Endothelial cell of umbilical vein (primary cell): ENCODE data around the gene ACADS. TPM values are rescaled to one million over a fixed set of nuclear protein-coding genes. Genes with fewer than 3 reads are reported as not detected.

Experiments
- BruUV-seq: library from RNA; stranded (reverse); fragments of 400-500 nt; replicated peaks from 2 replicates; lab custom pipeline; 2021; lab: Mats Ljungman, UMichigan
- CTCF ChIA-PET: fragments of 300-600, 350-600 bp; sonication (Branson Sonifier 250); formaldehyde crosslinking; loops from one replicate; lab custom pipeline; 2021; ENCODE audit warnings: antibody characterized with exemption, inconsistent platforms; lab: Charles Lee
- POLR2A ChIA-PET: fragments of 300-600, 350-600 bp; sonication (Branson Sonifier 250); formaldehyde crosslinking; loops from one replicate; lab custom pipeline; 2021; ENCODE audit warnings: antibody characterized with exemption, inconsistent platforms; lab: Charles Lee
- DNase-seq: peaks from one replicate; pipeline ENCODE4 v3.0.0-alpha.2; 2011; ENCODE audit warnings: low read depth, low spot score
- FAIRE-seq: peaks from 2 replicates; lab custom pipeline; 2011; peaks lifted over from hg19 to GRCh38; lab: Jason Lieb, UNC
- H2AFZ ChIP-seq: 2 replicates; pipeline ENCODE4 v1.6.0; 2012; ENCODE audit warnings: low read depth, low read length, control low read depth, inconsistent platforms
- H3K27ac ChIP-seq: 2 replicates; pipeline ENCODE4 v1.5.1; 2011; ENCODE audit warnings: low read depth, mild to moderate bottlenecking, control low read depth, low read length, moderate library complexity; ENCODE audit not compliant: insufficient read depth
- H3K27me3 ChIP-seq, 2 experiments: 2 replicates each; pipeline versions ENCODE4 v1.6.0 to v1.6.1; 2011; ENCODE audit warnings: low read length in 2 of 2, mixed read lengths in 1 of 2; ENCODE audit not compliant: control insufficient read depth in 2 of 2, insufficient read depth in 2 of 2
- H3K36me3 ChIP-seq, 2 experiments: 2 replicates in 1 of 2; 3 replicates in 1 of 2; pipeline ENCODE4 v1.5.1; 2011; ENCODE audit warnings: low read length in 2 of 2, mild to moderate bottlenecking in 1 of 2, moderate library complexity in 1 of 2; ENCODE audit not compliant: control insufficient read depth in 2 of 2, insufficient read depth in 2 of 2; ENCODE audit errors: extremely low read depth in 1 of 2
- H3K4me1 ChIP-seq: 3 replicates; pipeline ENCODE4 v1.5.1; 2011; ENCODE audit warnings: mild to moderate bottlenecking, low read length; ENCODE audit not compliant: control insufficient read depth, insufficient read depth; ENCODE audit errors: extremely low read depth
- H3K4me2 ChIP-seq: 2 replicates; pipeline ENCODE4 v1.6.1; 2011; ENCODE audit warnings: low read length, control low read depth, mixed read lengths; ENCODE audit not compliant: insufficient read depth
- H3K4me3 ChIP-seq, 3 experiments: fragments of 200-600 bp in 1 of 3; sonication (generic), shearing (Covaris generic) in 1 of 3; replicated peaks in 1 of 3; 2 replicates each; pipeline ENCODE4 v1.5.1; 2011 to 2016; ENCODE audit warnings: control low read depth in 3 of 3, low read length in 3 of 3, mild to moderate bottlenecking in 2 of 3, inconsistent platforms in 1 of 3, low read depth in 1 of 3, moderate library complexity in 1 of 3; ENCODE audit not compliant: insufficient read depth in 1 of 3
- H3K79me2 ChIP-seq: 2 replicates; pipeline ENCODE4 v1.6.0; 2012; ENCODE audit warnings: low read length, inconsistent platforms; ENCODE audit not compliant: control insufficient read depth, insufficient read depth
- H3K9ac ChIP-seq: replicated peaks from 2 replicates; pipeline ENCODE3; 2011; ENCODE audit warnings: low read length, control low read depth; ENCODE audit not compliant: insufficient read depth; ENCODE audit errors: extremely low read depth
- H3K9me1 ChIP-seq: replicated peaks from 3 replicates; pipeline ENCODE4 v1.6.0; 2011; ENCODE audit warnings: mild to moderate bottlenecking, low read length; ENCODE audit not compliant: control insufficient read depth, insufficient read depth; ENCODE audit errors: extremely low read depth
- H3K9me3 ChIP-seq: replicated peaks from 2 replicates; pipeline ENCODE4 v1.5.1; 2012; ENCODE audit warnings: low read length, inconsistent platforms; ENCODE audit not compliant: control insufficient read depth, insufficient read depth
- H4K20me1 ChIP-seq: replicated peaks from 2 replicates; pipeline ENCODE3; 2011; ENCODE audit warnings: mild to moderate bottlenecking, low read length; ENCODE audit not compliant: control insufficient read depth, insufficient read depth; ENCODE audit errors: extremely low read depth
- CTCF ChIP-seq, 2 donors: IDR thresholded peaks; 1 replicate in 1 of 2; 2 replicates in 1 of 2; pipeline ENCODE4 v1.5.1; 2011; ENCODE audit warnings: low read length in 2 of 2, mild to moderate bottlenecking in 2 of 2, moderate library complexity in 2 of 2, control low read depth in 1 of 2, inconsistent platforms in 1 of 2, low read depth in 1 of 2; ENCODE audit not compliant: insufficient read depth in 1 of 2; ENCODE audit errors: extremely low read depth in 1 of 2
- EZH2 ChIP-seq: IDR thresholded peaks from 2 replicates; pipeline ENCODE4 v1.6.1; 2012; ENCODE audit warnings: borderline replicate concordance, low read depth, mild to moderate bottlenecking, moderate library complexity, low read length, inconsistent platforms; ENCODE audit not compliant: severe bottlenecking
- FOS ChIP-seq: IDR thresholded peaks from 2 replicates; pipeline ENCODE4 v1.6.1; 2011; ENCODE audit warnings: mild to moderate bottlenecking, low read length, moderate library complexity, borderline replicate concordance; ENCODE audit not compliant: insufficient read depth
- GATA2 ChIP-seq: IDR thresholded peaks from 2 replicates; pipeline ENCODE4 v1.7.0; 2011; ENCODE audit warnings: low read depth, mild to moderate bottlenecking, moderate library complexity, mixed read lengths, low read length; ENCODE audit not compliant: insufficient read length, insufficient read depth
- JUN ChIP-seq: IDR thresholded peaks from 2 replicates; pipeline ENCODE4 v1.6.1; 2011; ENCODE audit warnings: borderline replicate concordance, low read depth; ENCODE audit not compliant: insufficient read length, insufficient read depth
- MAX ChIP-seq: IDR thresholded peaks from 2 replicates; pipeline ENCODE4 v1.6.1; 2011; ENCODE audit not compliant: insufficient read depth, insufficient read length
- MYC ChIP-seq: IDR thresholded peaks from one replicate; pipeline ENCODE4 v1.6.1; 2011; ENCODE audit warnings: mild to moderate bottlenecking, low read depth, low read length
- POLR2A ChIP-seq: IDR thresholded peaks from 2 replicates; pipeline ENCODE4 v1.6.1; 2012; ENCODE audit warnings: low read depth, mild to moderate bottlenecking, control low read depth, low read length
- POLR2AphosphoS5 ChIP-seq: IDR thresholded peaks from 2 replicates; pipeline ENCODE4 v1.6.1; 2012; ENCODE audit warnings: low read depth, mild to moderate bottlenecking, control low read depth, low read length, moderate library complexity; ENCODE audit not compliant: insufficient read depth
- dilution Hi-C: fragments of 300-500 bp; cut with MboI; formaldehyde crosslinking; loops from one replicate; pipeline ENCODE4 v1.15.0; 2019; ENCODE audit warnings: low sequenced_read_pairs; ENCODE audit not compliant: extremely low pct_ligation_motif_present
- intact Hi-C: fragments of 100-400 bp; cut with micrococcal nuclease; formaldehyde crosslinking; loops from one replicate; pipeline ENCODE4 v1.10.0; 2022
- polyA plus RNA-seq, 4 experiments: library from polyadenylated mRNA; depleted of rRNA in 3 of 4; stranded (reverse) in 3 of 4; unstranded in 1 of 4; fragments of >200 nt; gene quantifications; 2 replicates each; pipeline versions ENCODE4 v1.2.1 to v1.2.3, GENCODE V29; 2011 to 2012; ENCODE audit warnings: missing spikeins in 1 of 4
- total RNA-seq: library from RNA; stranded (reverse); gene quantifications from 2 replicates; pipeline ENCODE4 v1.2.3, GENCODE V29; 2021

ACADS gene
- total and polyA plus RNA-seq, 2 donors (not counting 3 experiments of a cell fraction or from before 2014, with no cell fraction given) = 8.2 to 8.9 TPM

- no peak overlapping the region for H3K4me3 ChIP-seq
- dilution Hi-C loops = no loop called here
- intact Hi-C loops = no loop called here
- peaks cover 18% of the 10 kb centered on the region for H3K79me2 ChIP-seq
- H3K4me1 ChIP-seq = peaks cover 13% of the 10 kb centered on the region
- peaks cover 13 to 16% of the 10 kb centered on the region in 2 experiments for H3K36me3 ChIP-seq
- DNase-seq (no peak), FAIRE-seq (no peak)
- no TSS peak for BruUV-seq
- no peaks in the 10 kb centered on the region for H4K20me1 ChIP-seq
- POLR2A ChIA-PET = no interaction called here
- H2AFZ ChIP-seq = no peak overlapping the region
- CTCF ChIA-PET = interaction anchor here (5.5 kb wide), 1 partner anchor 64 kb away, joined by 63 read pairs; no protein-coding TSS in a partner anchor
- H3K9me3 ChIP-seq = no peaks in the 10 kb centered on the region
- H3K9ac ChIP-seq = no peak overlapping the region
- no peak for TF ChIP-seq FOS
- no peak for TF ChIP-seq EZH2
- TF ChIP-seq CTCF (IDR thresholded peaks at IDR 0.05; ENCODE audit: extremely low read depth in 1 of 2, insufficient read depth in 1 of 2, low read depth in 1 of 2, low read length in 2 of 2) = no peak
- no peak for TF ChIP-seq JUN
- TF ChIP-seq POLR2AphosphoS5 = no peak
- TF ChIP-seq MYC = no peak
- no peak for TF ChIP-seq POLR2A
- TF ChIP-seq MAX = no peak
- TF ChIP-seq GATA2 = no peak
- no peaks in the 10 kb centered on the region for H3K27me3 ChIP-seq
- H3K27ac ChIP-seq = no peak overlapping the region
- no peaks in the 10 kb centered on the region for H3K9me1 ChIP-seq
- H3K4me2 ChIP-seq = no peak overlapping the region
Measured at GRCh38 chr12:120712610-120713009, 13.0 kb upstream of the ACADS start.
